HepG2 (cell line): ENCODE measurements around the gene TRIO.

Experiments
- ATAD3A ChIP-seq: sonication (generic); formaldehyde crosslinking; IDR thresholded peaks from 2 replicates; pipeline ENCODE4 v1.4.0; 2020; ENCODE audit warnings: missing genetic modification reagents
- CHD2 ChIP-seq: IDR thresholded peaks from 2 replicates; pipeline ENCODE4 v1.6.1; 2011; ENCODE audit warnings: low read depth, low read length, improper control_type of control experiment
- EP300 ChIP-seq, 3 experiments: sonication (generic) in 1 of 3; formaldehyde crosslinking in 1 of 3; IDR thresholded peaks; 2 replicates each; pipeline versions ENCODE4 v1.5.1 to v1.6.1; 2011 to 2020; ENCODE audit warnings: low read depth in 2 of 3, low read length in 2 of 3, borderline replicate concordance in 1 of 3, improper control_type of control experiment in 1 of 3, mild to moderate bottlenecking in 1 of 3, missing genetic modification reagents in 1 of 3, moderate library complexity in 1 of 3
- HMG20B ChIP-seq: conservative IDR thresholded peaks from 2 replicates; pipeline ENCODE4 v1.6.1; 2016; ENCODE audit warnings: missing genetic modification reagents, missing compliant biosample characterization
- HNRNPUL1 ChIP-seq: fragments of 200-400 bp; formaldehyde crosslinking; IDR thresholded peaks from 2 replicates; pipeline ENCODE4 v1.6.1; 2017; ENCODE audit warnings: low read depth, mild to moderate bottlenecking, low read length, moderate library complexity
- KLF11 ChIP-seq: IDR thresholded peaks from 2 replicates; pipeline ENCODE4 v1.6.1; 2016; ENCODE audit warnings: missing compliant biosample characterization
- NR3C1 ChIP-seq: sonication (generic); formaldehyde crosslinking; IDR thresholded peaks from 2 replicates; pipeline ENCODE4 v1.4.0; 2020; ENCODE audit warnings: missing genetic modification reagents
- POLR2A ChIP-seq, 2 experiments: IDR thresholded peaks; 2 replicates each; pipeline ENCODE4 v1.6.1; 2011; ENCODE audit warnings: low read depth in 2 of 2, low read length in 2 of 2, mild to moderate bottlenecking in 1 of 2, moderate library complexity in 1 of 2; ENCODE audit not compliant: insufficient read depth in 1 of 2
- SRSF1 ChIP-seq: fragments of 200-400 bp; formaldehyde crosslinking; optimal IDR thresholded peaks from 2 replicates; pipeline ENCODE3; 2017; ENCODE audit warnings: mild to moderate bottlenecking, low read depth, low read length, moderate library complexity
- ZNF10 ChIP-seq: sonication (generic); formaldehyde crosslinking; IDR thresholded peaks from 2 replicates; pipeline ENCODE4 v1.4.0; 2020; ENCODE audit warnings: mild to moderate bottlenecking, low read depth, missing genetic modification reagents, borderline replicate concordance
- ZNF282 ChIP-seq: fragments of 450-650 bp; IDR thresholded peaks from 2 replicates; pipeline ENCODE4 v1.6.1; 2018; ENCODE audit not compliant: partially characterized antibody
- TF ChIP-seq, protein P1 (sequence below): sonication (generic); formaldehyde crosslinking; IDR thresholded peaks from 2 replicates; pipeline ENCODE4 v1.5.0; 2020; ENCODE audit warnings: missing genetic modification reagents

DNA sequence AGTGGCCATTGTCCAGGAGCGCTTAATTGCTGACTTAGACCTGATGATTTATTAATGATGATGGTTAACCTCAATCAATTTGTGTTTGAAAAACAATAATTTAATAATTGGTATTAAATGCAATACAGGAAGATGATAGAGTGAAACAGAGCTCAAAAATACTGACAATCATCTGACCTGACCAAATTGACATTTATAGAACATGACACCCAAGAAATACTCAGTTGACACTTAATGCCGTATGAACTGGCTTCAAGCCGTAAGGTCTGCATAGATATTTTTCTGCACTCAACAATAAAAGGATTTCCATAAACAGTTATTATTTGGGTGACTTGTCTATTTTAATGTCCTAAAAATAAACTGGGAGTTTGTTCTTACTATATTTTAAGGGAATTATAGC is 159.2 kb downstream of the TRIO start:
- TF ChIP-seq ZNF10 (no peak), POLR2A (IDR thresholded peaks at IDR 0.05; ENCODE audit: insufficient read depth in 1 of 2, low read depth in 2 of 2, low read length in 2 of 2) (no peak), EP300 (IDR thresholded peaks at IDR 0.05; ENCODE audit: low read depth in 2 of 2, low read length in 2 of 2) (no peak), EP300 (CRISPR knock-in tag; IDR thresholded peaks at IDR 0.05; ENCODE audit: borderline replicate concordance) (no peak), CHD2 (no peak), HNRNPUL1 (no peak), SRSF1 (no peak), ATAD3A (CRISPR knock-in tag) (no peak), NR3C1 (CRISPR knock-in tag) (no peak), KLF11 (no peak), HMG20B (no peak), ZNF282 (no peak)
- TF ChIP-seq, protein P1, sequence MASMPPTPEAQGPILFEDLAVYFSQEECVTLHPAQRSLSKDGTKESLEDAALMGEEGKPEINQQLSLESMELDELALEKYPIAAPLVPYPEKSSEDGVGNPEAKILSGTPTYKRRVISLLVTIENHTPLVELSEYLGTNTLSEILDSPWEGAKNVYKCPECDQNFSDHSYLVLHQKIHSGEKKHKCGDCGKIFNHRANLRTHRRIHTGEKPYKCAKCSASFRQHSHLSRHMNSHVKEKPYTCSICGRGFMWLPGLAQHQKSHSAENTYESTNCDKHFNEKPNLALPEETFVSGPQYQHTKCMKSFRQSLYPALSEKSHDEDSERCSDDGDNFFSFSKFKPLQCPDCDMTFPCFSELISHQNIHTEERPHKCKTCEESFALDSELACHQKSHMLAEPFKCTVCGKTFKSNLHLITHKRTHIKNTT (CRISPR knock-in tag): no peak
